Epithelial cell of proximal tubule (primary cell): ENCODE results near the gene PSMD4. TPM values are rescaled to one million over a fixed set of nuclear protein-coding genes. Genes with fewer than 3 reads are reported as not detected.

Experiments used
- DNase-seq: peaks from one replicate; pipeline ENCODE4 v3.0.0-alpha.2; 2011; ENCODE audit warnings: low read depth
- H3K4me3 ChIP-seq: 2 replicates; pipeline ENCODE4 v1.5.1; 2011; ENCODE audit warnings: low read depth, mild to moderate bottlenecking, low read length
- CTCF ChIP-seq: conservative IDR thresholded peaks from 2 replicates; pipeline ENCODE4 v1.5.1; 2012; ENCODE audit warnings: low read depth, mild to moderate bottlenecking, low read length
- total RNA-seq: library from RNA; depleted of rRNA; stranded (reverse); fragments of >200 nt; gene quantifications from 2 replicates; pipeline ENCODE4 v1.2.3, GENCODE V29; 2015

Gene PSMD4
- total RNA-seq, 1 donor from 2014 or later = 225 TPM

DNA sequence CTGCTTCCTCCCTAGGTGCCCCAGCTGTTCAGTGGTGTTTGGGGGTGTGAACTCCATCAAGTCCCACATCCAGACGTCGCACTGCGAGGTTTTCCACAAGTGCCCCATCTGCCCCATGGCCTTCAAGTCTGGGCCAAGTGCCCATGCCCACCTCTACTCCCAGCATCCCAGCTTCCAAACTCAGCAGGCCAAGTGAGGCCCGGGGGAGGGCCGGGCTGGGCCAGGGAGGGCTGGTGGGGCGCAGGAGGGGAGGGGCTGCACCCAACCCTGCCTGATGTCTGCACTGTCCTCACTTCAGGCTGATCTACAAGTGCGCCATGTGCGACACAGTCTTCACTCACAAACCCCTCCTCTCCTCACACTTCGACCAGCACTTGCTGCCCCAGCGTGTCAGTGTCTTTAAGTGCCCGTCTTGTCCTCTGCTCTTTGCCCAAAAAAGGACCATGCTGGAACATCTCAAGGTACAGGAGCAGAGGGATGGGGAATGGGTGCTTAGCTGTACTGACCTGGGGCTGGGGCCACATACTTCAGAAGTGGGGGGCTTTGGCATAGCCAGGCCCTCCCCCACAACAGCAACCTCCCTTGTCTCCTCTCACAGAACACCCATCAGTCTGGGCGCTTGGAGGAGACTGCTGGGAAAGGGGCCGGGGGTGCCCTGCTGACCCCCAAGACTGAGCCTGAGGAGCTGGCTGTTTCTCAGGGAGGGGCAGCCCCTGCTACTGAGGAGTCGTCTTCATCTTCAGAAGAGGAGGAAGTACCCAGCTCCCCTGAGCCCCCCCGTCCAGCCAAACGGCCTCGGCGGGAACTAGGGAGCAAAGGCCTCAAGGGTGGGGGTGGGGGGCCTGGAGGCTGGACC lies 34.8 kb downstream of the PSMD4 start:
- no peak for DNase-seq
- no peak for TF ChIP-seq CTCF

GRCh38 chr1:151289991-151290708 lies 35.6 kb downstream of the PSMD4 start:
- TF ChIP-seq CTCF = no peak

More for the DNA sequence above, 34.8 kb downstream of the PSMD4 start:
- H3K4me3 ChIP-seq = no peak overlapping the region

GRCh38 chr1:151290709-151291303 lies 36.3 kb downstream of the PSMD4 start:
- DNase-seq = no peak
- H3K4me3 ChIP-seq = no peak overlapping the region
- no peak for TF ChIP-seq CTCF

More at GRCh38 chr1:151289991-151290708, 35.6 kb downstream of the PSMD4 start:
- DNase-seq = no peak
- H3K4me3 ChIP-seq = no peak overlapping the region

DNA sequence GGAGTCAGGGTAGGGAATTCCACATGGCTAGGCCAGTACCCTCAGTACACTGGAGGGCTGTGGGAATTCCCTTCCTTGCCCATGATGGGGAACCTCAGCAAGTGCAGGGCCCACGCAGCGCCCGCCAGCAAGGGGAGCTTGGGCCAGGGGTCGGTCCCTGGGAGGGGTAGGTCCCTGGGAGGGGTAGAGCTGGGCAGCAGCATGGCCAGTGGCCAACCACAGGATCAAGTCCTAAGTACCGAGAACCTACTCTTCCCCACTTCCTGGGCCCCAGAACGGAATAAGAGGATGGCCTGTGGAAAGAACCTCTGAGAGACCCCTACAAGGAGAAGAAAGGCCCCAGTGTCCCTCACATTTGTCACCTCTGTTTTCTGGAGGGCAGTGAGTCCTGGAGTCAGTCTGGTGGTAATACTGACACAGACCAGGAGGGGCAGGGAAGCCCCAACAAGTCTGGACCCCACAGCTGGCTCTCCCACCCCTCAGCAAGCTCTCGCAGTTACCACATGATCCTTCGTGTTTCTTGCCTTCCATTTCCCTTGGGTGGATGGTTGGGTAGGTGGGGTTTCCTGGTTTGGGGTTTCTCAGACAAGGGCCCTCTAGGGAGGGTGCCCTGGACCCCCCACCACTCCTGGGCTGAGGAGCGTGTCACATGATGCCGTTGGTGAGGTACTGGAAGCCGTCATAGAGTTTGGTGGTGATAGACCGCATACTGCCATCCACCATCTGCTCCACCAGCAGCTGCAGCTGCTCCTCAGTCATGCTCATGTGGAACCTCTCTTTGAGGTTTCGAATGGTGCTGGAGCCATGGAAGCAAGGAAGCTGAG lies 37.9 kb downstream of the PSMD4 start:
- H3K4me3 ChIP-seq = no peak overlapping the region
- TF ChIP-seq CTCF = no peak
- DNase-seq = no peak

DNA sequence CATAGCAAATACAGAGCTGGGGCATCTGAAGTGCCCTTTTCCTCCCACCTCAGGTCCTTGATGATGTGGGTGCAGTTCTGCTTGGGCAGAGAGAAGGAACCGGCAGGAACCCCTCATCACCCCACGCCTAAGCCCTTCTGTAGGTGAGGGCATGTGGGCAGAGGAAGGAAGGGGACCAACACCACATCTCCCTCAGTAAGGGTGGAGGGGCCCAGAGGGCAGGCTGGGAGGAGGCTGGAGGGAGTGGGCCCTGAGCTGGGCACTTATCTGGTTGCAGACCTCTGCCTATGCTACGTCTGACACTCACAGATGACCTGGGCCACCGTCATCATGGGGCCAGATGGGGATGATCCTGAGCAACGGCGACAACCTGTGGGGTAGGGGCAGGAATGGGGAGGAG lies 38.6 kb downstream of the PSMD4 start:
- H3K4me3 ChIP-seq = no peak overlapping the region

More for the DNA sequence above, 38.6 kb downstream of the PSMD4 start:
- no peak for DNase-seq
- no peak for TF ChIP-seq CTCF
